GM18520 (cell line): ENCODE results near the gene RAD23B.
A peak's percentile ranks its signal among the peaks of the same experiment; 100 is the strongest.
"Not testable (repeated sequence)": the region's sequence is repeated elsewhere in the genome, so short reads cannot be mapped to it uniquely, and the experiment has no call there.

ENCODE experiments used
- ATAC-seq: cut with Tn5 transposase; IDR thresholded peaks from one replicate; pipeline ENCODE4 v1.9.1; 2021; ENCODE audit not compliant: unreplicated experiment

The RAD23B gene

GRCh38 chr9:107282759-107283622 lies at the start of gene RAD23B:
Gene RAD23B (plus strand): TSS chr9:107283279. CDS start chr9:107283630, 351 bp downstream.
- ATAC-seq, result peak; percentile 83

- ATAC-seq, result no peak
Measured at GRCh38 chr9:107235765-107236442, 47.2 kb upstream of the RAD23B start.

- peak; percentile 73 for ATAC-seq
Measured at GRCh38 chr9:107237873-107238272, 45.2 kb upstream of the RAD23B start.

GRCh38 chr9:107239474-107239873 lies 43.6 kb upstream of the RAD23B start:
- ATAC-seq, result no peak

- ATAC-seq, result no peak
Measured at GRCh38 chr9:107240260-107240659, 42.8 kb upstream of the RAD23B start.

- no peak for ATAC-seq
Measured at GRCh38 chr9:107242073-107243030, 40.7 kb upstream of the RAD23B start.

- ATAC-seq, result peak; percentile 84
Measured at GRCh38 chr9:107243742-107244141, 39.3 kb upstream of the RAD23B start.

- ATAC-seq, result no peak
Measured at GRCh38 chr9:107246259-107247254, 36.5 kb upstream of the RAD23B start.

- ATAC-seq, result no peak
Measured at GRCh38 chr9:107248714-107249113, 34.4 kb upstream of the RAD23B start.

- no peak for ATAC-seq
Measured at GRCh38 chr9:107249131-107249533, 33.9 kb upstream of the RAD23B start.

- no peak for ATAC-seq
Measured at GRCh38 chr9:107249665-107250285, 33.3 kb upstream of the RAD23B start.

- no peak for ATAC-seq
Measured at GRCh38 chr9:107251756-107252322, 31.2 kb upstream of the RAD23B start.

- no peak for ATAC-seq
Measured at GRCh38 chr9:107258919-107259318, 24.2 kb upstream of the RAD23B start.

- ATAC-seq, result not testable (repeated sequence)
Measured at GRCh38 chr9:107259751-107260313, 23.2 kb upstream of the RAD23B start.

GRCh38 chr9:107260437-107261081 lies 22.5 kb upstream of the RAD23B start:
- peak; percentile 99 for ATAC-seq

- ATAC-seq, result no peak
Measured at GRCh38 chr9:107261106-107261505, 22.0 kb upstream of the RAD23B start.

GRCh38 chr9:107263289-107263688 lies 19.8 kb upstream of the RAD23B start:
- ATAC-seq, result no peak
